Ovary (tissue), 3 donors: ENCODE results near the gene BTBD10.

ENCODE experiments used
- CTCF ChIP-seq, 3 donors: fragments of 450-650 bp in 2 of 3; fragments of 200-600 bp in 1 of 3; IDR thresholded peaks; one replicate each; pipeline versions ENCODE4 v1.5.1 to v1.8.0; 2016 to 2022; ENCODE audit warnings: antibody characterized with exemption in 3 of 3, mild to moderate bottlenecking in 1 of 3
- POLR2A ChIP-seq: fragments of 450-650 bp; IDR thresholded peaks from one replicate; pipeline ENCODE4 v1.6.1; 2017; ENCODE audit warnings: antibody characterized with exemption, mild to moderate bottlenecking, moderate library complexity
- donor health status: DM: no; HTN: no; CAD: no.

- TF ChIP-seq CTCF (IDR thresholded peaks at IDR 0.05) (no peak), POLR2A (no peak)
Observed at GRCh38 chr11:13495929-13496328, 32.9 kb upstream of the BTBD10 start, which contains the start of gene PTH.
